Measurements from ENCODE around the gene LEF1.
"Not testable (repeated sequence)": the region's sequence is repeated elsewhere in the genome, so short reads cannot be mapped to it uniquely, and the experiment has no call there.

Gene LEF1

DNA sequence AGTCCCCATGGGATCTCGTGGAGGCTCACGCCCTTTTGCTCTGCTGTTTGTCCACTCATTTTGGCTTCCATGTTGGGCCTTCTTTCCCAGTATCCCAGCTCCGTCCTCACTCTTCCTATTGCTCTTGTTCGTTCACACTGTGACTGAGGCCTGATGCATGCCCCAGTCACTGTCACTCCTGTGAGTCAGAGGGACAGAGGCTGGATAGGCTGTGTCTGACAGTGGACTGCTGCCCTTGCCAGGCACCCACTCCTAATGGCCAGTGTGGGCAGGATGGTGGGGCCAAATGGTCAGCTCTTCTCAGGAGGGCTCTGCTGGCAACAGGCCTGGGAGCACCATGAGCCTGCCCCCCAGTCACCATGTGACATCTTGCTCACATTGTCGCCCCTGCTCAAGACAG is 139.0 kb downstream of the LEF1 start:
- DNase-seq, result no peak

DNA sequence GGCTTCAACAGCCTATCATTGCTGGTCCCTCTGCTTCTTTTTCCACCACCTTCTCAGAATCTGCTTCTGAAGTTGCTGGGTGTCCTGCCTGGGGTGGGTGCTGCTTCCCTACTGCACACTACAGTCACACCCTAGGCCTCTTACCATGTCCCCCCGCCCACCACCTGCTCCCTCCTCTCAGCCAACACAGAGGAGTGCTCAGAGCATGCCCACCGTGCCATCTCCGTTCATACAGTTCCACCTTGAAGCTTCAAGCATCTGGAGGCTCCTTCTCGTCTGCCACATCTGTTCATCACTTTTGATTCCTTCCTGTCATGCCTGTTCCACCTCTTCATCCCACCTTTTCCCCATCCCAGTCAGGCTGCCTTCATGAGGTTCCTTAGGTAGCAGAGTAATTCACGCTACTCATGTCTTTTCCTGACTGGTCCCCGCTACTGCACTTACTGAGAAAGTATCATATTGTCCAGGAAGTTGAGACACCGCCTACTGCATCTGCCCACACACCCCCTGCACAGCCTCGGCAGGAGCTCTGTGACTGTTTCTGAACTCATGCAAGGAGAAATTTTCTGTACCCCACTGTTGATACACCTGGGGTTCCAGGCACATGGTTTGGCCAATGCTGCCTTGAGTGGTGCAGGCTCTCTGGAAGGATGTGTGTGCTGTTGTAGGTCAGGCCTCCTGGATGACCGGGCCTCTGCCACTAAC is 139.6 kb downstream of the LEF1 start:
- no peak for DNase-seq

DNA sequence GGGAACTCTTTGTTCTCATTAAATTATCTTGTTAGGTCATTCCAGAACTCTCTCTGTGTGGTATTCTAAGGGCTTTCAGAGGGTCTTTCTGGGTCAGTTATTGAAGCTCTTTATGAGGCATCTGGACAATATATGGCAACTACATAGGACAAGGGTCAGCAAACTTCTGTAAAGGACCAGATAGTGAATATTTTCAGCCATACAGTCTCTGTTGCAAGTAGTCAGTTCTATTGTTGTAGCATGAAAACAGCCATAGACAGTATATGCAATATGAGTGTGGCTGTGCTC is 143.9 kb downstream of the LEF1 start:
- DNase-seq, result no peak

DNA sequence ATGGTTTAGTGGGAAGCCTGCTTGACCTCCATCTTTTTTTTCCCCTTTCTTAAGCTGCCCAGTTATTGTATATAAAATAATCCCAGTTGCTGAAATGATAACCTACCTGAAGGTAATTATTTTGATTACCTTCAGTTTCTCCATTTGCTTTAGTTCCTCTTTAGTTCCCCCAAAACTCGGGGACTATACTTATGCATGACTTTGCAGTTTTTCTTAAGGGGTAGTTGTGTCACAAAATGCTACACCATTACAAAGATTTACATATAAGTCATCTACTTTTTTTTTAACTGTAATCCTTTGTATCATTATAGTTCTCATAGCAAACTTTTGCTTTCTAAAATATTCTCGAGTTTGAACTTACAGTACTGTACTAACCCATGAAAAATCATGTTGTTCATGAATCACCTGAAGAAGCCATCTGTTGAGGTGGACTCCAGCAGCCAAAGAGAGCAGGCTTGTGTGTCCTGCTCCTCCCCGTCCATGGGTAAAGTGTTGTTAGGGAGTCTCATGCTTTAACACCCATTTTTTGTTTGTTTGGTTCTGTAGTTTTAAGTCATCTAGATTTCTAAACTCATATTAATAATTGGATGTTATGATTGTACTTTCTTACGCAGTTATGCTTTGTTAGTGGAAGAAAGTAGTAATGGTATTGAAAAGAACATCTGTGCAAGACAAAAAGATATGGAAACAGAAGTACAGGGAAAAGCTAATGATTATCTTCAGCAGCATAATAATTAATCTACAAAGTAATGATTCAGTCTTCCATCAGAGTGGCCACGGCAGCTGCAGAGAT is 144.5 kb downstream of the LEF1 start:
- no peak for DNase-seq

DNA sequence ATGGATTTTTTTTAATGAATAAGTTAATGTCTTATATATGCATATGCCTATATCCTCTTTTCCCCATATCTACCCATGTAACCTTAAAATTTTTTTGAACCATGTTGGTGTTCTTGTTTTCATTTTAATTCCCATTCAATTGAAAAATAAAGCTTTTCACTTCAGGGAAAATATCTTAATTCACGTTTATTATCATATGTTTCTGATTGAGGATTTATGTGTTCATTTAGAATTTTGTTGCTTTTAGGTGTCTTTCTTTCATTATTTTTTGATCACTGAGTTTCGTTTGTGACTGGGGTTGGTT is 149.9 kb downstream of the LEF1 start:
- DNase-seq, result no peak

DNA sequence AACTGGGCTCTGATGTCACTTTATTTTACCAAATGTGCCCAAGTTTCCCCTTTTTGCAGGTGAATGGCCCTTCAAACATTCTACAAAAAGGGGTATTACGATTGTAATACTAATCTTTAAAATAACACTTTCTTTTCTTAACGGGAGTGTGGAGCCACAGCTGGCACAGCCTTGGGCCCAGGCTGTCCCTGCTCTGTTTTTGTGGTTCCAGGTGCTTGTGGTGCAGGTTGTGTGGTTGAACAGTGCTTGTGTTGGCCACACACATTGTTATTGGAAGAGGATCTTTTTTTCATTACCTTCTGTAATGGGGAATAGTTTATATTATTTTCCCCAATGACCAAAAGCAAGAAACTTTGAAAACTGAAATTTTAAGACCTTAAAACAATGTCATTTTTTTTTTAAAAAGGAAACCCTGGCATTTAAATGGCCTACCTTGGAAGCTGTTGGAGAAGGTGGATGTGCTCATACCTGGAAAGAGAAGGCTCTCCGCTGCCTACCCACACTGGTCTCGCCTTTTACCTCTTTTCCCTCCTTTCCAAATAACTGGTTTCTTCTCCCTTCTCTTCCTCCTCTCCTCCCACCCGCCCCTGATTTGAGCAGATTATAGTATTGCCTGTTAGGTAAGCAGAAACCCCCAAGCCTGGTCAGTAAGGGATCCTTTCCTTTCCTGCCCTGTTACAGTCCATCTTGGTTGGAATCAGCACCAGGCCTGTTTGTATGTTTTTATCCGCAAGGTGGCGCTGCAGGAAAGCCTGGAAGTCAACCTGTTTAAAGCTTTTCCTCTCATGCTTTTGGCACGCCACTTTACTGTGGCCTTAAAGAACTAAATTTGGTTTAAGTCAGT is 150.5 kb downstream of the LEF1 start:
- peak; percentile 75 for DNase-seq

DNA sequence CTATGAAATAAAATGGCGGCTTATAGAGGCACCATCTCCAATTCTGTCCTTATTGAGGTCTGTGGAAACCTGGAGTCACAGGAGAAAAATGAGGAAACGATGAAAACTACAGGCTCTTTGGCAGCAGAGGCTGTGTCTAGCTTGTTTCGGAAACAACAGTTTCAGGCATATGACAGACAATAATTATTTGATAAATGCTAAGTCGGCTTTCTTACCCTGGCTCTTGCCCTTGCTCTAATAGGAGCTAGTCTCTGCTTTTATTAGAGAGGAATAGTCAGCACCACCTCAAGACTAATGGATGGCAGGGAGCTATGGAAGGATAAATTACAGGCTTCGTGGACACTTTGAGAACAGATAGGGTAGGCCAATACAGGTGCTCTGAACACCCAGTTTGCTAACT is 154.8 kb downstream of the LEF1 start:
- DNase-seq, result no peak

DNA sequence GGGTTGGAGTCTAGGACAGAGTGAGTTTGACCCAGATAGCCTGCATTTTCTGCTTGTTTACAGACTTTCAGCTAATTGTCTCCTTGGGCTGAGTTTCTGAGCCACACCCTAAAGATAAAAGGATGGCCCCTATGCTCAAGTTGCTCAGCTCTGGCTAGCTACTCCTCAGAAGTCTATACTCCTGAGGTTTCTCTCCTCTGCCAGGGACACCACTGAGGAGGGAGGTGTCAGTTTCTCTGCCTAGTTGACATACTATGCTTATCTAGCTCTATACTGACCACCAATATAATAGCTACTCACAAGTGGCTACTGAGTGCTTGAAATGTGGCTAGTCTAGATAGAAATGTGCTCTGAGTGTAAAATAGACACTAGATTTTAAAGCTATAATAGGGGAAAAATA is 155.4 kb downstream of the LEF1 start:
- no peak for DNase-seq

DNA sequence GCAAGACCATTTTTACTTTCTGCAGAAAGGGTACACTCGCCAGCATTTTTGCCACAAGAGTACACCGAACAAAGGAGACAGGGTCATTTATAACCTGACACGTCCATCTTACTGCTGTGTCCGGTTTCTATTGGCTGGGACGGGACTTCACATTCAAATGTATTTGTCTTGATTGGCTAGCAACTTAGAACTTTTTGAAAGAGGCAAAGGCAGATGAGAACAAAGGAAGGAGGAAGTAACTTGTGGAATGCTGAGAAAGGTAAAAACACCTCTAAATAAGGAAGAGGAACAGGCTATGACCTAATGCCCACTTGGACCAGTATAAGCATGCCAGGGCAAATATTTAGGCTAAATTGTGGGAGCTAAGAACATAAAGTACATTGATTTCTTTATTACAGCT is 156.3 kb downstream of the LEF1 start:
- DNase-seq, result not testable (repeated sequence)

DNA sequence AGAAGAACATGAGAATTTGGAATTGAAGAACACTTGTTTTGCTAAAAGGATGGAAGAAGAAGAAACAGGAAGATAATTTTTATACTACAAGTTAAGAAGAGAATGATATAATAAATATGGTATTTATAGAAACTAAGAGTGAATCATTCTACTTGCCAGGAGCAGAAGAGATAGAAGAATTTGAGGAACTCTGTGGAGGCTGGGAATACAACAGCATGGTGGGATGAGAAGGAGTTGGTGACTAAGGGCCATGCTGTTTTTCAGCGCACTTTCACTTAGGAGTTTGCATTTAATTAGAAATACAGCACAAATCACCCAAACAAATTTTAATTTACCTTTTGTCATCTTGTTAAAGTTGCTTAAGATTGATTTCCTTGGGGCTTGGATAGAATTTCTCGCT is 158.6 kb downstream of the LEF1 start:
- peak; percentile 84 for DNase-seq

DNA sequence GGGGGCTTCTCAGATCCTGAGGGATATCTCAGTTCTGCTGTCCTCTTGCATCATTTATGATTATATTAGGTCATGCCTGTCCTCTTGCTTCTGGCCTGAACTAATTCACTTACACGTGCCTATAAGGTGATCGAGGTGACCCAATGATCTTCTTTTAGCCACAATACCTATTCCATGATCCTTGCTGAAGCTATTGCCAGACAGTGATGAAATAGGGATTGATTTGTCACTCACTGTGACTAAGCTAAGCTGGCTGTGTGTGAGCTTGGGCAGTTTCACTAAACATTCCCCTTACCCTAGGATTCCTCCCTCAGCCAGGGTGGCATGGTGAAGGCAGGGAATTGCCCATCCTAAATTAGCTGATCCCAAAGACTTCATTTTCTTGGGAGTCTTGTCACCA is 160.0 kb downstream of the LEF1 start:
- peak; percentile 68 for DNase-seq

DNA sequence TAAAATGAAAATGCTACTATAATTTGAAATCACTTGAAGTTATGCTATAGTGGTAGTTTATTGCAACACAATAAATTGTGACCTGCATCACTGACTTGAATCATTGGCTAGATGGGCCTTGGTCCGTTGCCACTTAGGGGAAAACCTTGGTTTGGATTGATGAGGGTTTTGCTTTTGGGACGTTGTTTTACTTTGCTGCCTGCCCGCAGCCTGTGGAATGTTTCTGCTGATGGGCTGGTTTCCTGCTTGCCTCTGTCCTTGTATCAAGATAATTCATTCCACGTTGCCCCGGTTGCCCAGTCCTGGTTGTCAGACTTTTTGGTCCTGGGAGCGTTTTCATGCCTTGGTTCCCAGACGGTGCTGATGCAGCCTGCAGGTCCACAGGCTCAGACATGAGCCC is 160.7 kb downstream of the LEF1 start:
- DNase-seq, result no peak

DNA sequence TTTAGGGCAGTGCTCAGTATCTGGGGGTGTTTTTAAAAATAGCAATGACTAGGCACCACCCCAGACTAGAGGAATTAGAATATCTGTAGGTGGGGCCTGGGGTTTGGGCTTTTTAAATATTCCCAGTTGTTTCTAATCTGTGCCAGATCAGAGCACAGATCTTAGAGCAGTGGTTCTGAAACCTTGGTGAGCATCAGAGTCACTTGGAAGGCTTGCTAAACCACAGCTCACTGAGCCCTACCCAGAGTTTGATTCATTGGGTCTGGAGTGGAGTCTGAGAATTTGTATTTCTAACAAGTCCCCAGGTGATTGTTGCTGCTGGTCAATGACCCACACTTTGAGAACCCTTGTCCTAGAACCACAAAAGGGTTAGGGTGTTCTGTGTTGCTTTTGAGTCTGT is 162.4 kb downstream of the LEF1 start:
- DNase-seq, result no peak

DNA sequence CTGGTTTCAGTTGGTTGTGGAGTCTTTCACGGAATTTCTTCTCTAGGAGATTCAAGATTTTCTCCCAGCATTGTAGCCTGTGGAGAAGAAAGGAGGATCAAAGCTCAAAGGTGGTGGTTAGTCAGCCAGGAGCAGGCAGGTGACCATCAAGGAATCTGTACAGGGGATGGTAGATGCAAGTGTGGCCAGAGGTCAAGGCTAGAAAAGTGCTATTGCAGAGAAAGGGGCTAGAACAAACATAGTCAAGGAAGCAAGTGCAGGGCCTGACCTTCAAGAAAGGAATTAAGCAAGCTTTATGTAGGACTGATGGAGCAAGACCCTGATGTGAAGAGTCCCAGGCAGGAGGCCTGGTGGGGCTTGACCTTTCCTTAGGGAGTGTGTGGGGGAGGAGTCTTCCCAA is 162.9 kb downstream of the LEF1 start:
- no peak for DNase-seq

DNA sequence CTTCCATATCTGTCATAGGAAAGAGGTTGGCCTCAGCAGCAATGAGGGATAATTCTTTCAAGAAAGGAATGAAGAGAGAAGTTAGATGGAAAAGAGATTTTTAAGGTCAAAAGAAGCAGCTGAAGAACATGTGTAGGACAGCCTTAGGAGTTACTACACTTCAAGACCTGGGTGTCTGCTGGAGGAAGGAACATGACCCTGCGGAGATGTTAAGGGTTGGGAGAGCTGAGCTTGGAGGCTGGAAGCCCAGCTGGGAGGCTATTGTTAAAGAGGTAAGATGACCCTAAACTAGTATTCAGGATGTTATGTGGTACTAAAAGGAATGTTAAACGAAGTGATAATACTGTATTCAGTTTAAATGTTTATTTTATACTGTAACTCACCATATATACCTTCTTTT is 164.1 kb downstream of the LEF1 start:
- DNase-seq, result no peak

DNA sequence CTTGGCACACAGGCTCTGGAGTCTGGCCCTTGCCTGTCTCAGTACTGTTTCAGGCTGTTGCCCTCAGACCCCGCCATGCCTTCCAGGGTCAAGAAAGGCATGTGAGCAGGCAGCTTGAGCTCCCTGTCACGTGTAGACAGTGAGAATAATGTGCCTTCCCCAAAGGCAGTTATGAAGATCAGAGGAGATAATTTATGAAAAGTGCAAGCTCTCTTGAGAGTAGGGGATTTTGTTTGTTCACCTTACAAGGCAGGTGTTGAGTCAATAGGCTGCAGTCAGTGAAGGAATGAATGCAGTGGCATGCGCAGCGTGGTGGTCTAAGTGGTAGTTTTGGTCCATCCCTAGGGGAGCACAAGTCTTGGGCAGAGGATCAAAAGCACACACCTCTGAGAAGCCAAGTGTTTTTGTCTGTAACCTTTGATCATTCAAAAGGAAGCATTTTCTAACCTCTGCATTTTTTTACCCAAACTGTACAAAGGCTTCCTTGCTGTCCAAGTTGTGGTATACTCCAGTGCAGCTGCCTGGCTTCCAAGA is 164.7 kb downstream of the LEF1 start:
- no peak for DNase-seq

DNA sequence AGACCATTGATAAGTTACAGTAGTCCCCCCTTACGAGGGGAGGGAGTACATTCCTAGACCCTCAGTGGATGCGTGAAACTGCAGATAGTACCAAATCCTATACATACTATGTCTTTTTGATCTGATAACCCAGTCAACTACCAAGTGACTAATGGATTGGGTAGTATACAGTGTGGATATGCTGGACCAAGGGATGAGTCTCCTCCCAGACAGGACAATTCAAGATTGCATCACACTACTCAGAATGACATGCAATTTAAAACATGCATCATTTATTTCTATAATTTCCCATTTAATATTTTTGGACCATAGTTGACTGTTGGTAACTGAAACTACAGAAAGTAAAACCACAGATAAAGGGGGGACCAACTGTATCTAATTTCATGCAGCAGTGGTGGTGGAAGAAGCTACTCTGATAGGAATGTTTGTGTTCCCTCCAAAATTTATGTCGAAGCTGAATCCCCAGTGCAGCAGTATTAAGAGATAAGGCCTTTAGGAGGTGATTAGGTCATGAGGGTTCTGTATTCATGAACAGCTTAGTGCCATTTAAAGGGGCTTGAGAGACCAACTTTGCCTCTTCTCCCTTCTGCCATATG is 167.1 kb downstream of the LEF1 start:
- DNase-seq, result no peak

DNA sequence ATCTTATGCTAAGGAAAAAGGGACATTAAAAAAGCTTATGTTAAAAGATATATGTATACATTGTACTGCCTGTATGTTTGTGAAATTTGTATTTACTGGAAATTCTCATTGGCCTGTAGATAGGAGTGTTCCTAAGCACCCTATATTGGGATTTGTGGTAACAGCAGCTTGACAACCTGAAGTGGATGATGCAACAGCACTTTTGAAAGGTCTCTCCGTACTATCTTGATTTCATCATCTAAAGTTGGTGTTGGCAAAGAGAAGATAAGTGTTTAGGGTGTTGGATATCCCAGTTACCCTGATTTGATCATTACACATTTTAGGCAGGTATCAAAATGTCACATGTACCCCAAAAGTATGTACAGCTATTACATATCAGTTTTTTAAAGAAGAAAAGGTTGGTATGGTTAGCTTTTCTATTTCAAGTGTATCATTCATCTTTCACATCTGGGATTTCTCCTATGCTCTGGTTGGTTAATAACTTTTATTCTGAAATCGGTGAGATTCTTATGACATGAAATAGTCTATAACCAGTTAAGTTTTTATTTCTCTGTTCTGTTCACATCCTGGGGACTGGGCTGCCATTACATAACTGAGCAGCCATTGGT is 168.7 kb downstream of the LEF1 start:
- no peak for DNase-seq

DNA sequence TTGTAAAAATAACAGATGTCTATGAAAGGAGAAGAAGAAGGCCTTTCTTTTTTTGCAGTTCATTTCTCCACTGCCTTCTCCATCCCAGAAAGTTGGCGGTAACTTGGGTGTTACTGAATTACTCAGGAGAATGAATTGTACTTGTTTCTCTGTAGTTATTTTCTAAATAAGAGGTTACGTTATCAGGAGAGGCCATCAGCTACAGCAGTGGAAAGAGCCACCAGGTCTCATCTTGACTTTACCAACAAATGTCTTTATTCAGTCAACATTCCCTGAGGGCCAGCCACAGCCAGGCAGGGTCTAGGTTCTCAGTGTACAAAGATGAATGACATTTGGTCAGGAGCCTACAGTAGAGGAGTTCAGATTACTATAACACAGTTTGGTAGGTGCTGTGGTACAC is 170.9 kb downstream of the LEF1 start:
- no peak for DNase-seq
